Endothelial cell of umbilical vein (primary cell): Measurements from ENCODE around the gene CCSER1. TPM values are rescaled to one million over a fixed set of nuclear protein-coding genes. Genes with fewer than 3 reads are reported as not detected.

Experiments used
- BruUV-seq: library from RNA; stranded (reverse); fragments of 400-500 nt; replicated peaks from 2 replicates; lab custom pipeline; 2021; lab: Mats Ljungman, UMichigan
- CTCF ChIA-PET: fragments of 300-600, 350-600 bp; sonication (Branson Sonifier 250); formaldehyde crosslinking; loops from one replicate; lab custom pipeline; 2021; ENCODE audit warnings: antibody characterized with exemption, inconsistent platforms; lab: Charles Lee
- POLR2A ChIA-PET: fragments of 300-600, 350-600 bp; sonication (Branson Sonifier 250); formaldehyde crosslinking; loops from one replicate; lab custom pipeline; 2021; ENCODE audit warnings: antibody characterized with exemption, inconsistent platforms; lab: Charles Lee
- DNase-seq: peaks from one replicate; pipeline ENCODE4 v3.0.0-alpha.2; 2011; ENCODE audit warnings: low read depth, low spot score
- FAIRE-seq: peaks from 2 replicates; lab custom pipeline; 2011; peaks lifted over from hg19 to GRCh38; lab: Jason Lieb, UNC
- H2AFZ ChIP-seq: 2 replicates; pipeline ENCODE4 v1.6.0; 2012; ENCODE audit warnings: low read depth, low read length, control low read depth, inconsistent platforms
- H3K27ac ChIP-seq: 2 replicates; pipeline ENCODE4 v1.5.1; 2011; ENCODE audit warnings: low read depth, mild to moderate bottlenecking, control low read depth, low read length, moderate library complexity; ENCODE audit not compliant: insufficient read depth
- H3K27me3 ChIP-seq, 2 experiments: 2 replicates each; pipeline versions ENCODE4 v1.6.0 to v1.6.1; 2011; ENCODE audit warnings: low read length in 2 of 2, mixed read lengths in 1 of 2; ENCODE audit not compliant: control insufficient read depth in 2 of 2, insufficient read depth in 2 of 2
- H3K36me3 ChIP-seq, 2 experiments: 2 replicates in 1 of 2; 3 replicates in 1 of 2; pipeline ENCODE4 v1.5.1; 2011; ENCODE audit warnings: low read length in 2 of 2, mild to moderate bottlenecking in 1 of 2, moderate library complexity in 1 of 2; ENCODE audit not compliant: control insufficient read depth in 2 of 2, insufficient read depth in 2 of 2; ENCODE audit errors: extremely low read depth in 1 of 2
- H3K4me1 ChIP-seq: 3 replicates; pipeline ENCODE4 v1.5.1; 2011; ENCODE audit warnings: mild to moderate bottlenecking, low read length; ENCODE audit not compliant: control insufficient read depth, insufficient read depth; ENCODE audit errors: extremely low read depth
- H3K4me2 ChIP-seq: 2 replicates; pipeline ENCODE4 v1.6.1; 2011; ENCODE audit warnings: low read length, control low read depth, mixed read lengths; ENCODE audit not compliant: insufficient read depth
- H3K4me3 ChIP-seq, 3 experiments: fragments of 200-600 bp in 1 of 3; sonication (generic), shearing (Covaris generic) in 1 of 3; replicated peaks in 1 of 3; 2 replicates each; pipeline ENCODE4 v1.5.1; 2011 to 2016; ENCODE audit warnings: control low read depth in 3 of 3, low read length in 3 of 3, mild to moderate bottlenecking in 2 of 3, inconsistent platforms in 1 of 3, low read depth in 1 of 3, moderate library complexity in 1 of 3; ENCODE audit not compliant: insufficient read depth in 1 of 3
- H3K79me2 ChIP-seq: 2 replicates; pipeline ENCODE4 v1.6.0; 2012; ENCODE audit warnings: low read length, inconsistent platforms; ENCODE audit not compliant: control insufficient read depth, insufficient read depth
- H3K9ac ChIP-seq: replicated peaks from 2 replicates; pipeline ENCODE3; 2011; ENCODE audit warnings: low read length, control low read depth; ENCODE audit not compliant: insufficient read depth; ENCODE audit errors: extremely low read depth
- H3K9me1 ChIP-seq: replicated peaks from 3 replicates; pipeline ENCODE4 v1.6.0; 2011; ENCODE audit warnings: mild to moderate bottlenecking, low read length; ENCODE audit not compliant: control insufficient read depth, insufficient read depth; ENCODE audit errors: extremely low read depth
- H3K9me3 ChIP-seq: replicated peaks from 2 replicates; pipeline ENCODE4 v1.5.1; 2012; ENCODE audit warnings: low read length, inconsistent platforms; ENCODE audit not compliant: control insufficient read depth, insufficient read depth
- H4K20me1 ChIP-seq: replicated peaks from 2 replicates; pipeline ENCODE3; 2011; ENCODE audit warnings: mild to moderate bottlenecking, low read length; ENCODE audit not compliant: control insufficient read depth, insufficient read depth; ENCODE audit errors: extremely low read depth
- CTCF ChIP-seq, 2 donors: IDR thresholded peaks; 1 replicate in 1 of 2; 2 replicates in 1 of 2; pipeline ENCODE4 v1.5.1; 2011; ENCODE audit warnings: low read length in 2 of 2, mild to moderate bottlenecking in 2 of 2, moderate library complexity in 2 of 2, control low read depth in 1 of 2, inconsistent platforms in 1 of 2, low read depth in 1 of 2; ENCODE audit not compliant: insufficient read depth in 1 of 2; ENCODE audit errors: extremely low read depth in 1 of 2
- EZH2 ChIP-seq: IDR thresholded peaks from 2 replicates; pipeline ENCODE4 v1.6.1; 2012; ENCODE audit warnings: borderline replicate concordance, low read depth, mild to moderate bottlenecking, moderate library complexity, low read length, inconsistent platforms; ENCODE audit not compliant: severe bottlenecking
- FOS ChIP-seq: IDR thresholded peaks from 2 replicates; pipeline ENCODE4 v1.6.1; 2011; ENCODE audit warnings: mild to moderate bottlenecking, low read length, moderate library complexity, borderline replicate concordance; ENCODE audit not compliant: insufficient read depth
- JUN ChIP-seq: IDR thresholded peaks from 2 replicates; pipeline ENCODE4 v1.6.1; 2011; ENCODE audit warnings: borderline replicate concordance, low read depth; ENCODE audit not compliant: insufficient read length, insufficient read depth
- POLR2A ChIP-seq: IDR thresholded peaks from 2 replicates; pipeline ENCODE4 v1.6.1; 2012; ENCODE audit warnings: low read depth, mild to moderate bottlenecking, control low read depth, low read length
- POLR2AphosphoS5 ChIP-seq: IDR thresholded peaks from 2 replicates; pipeline ENCODE4 v1.6.1; 2012; ENCODE audit warnings: low read depth, mild to moderate bottlenecking, control low read depth, low read length, moderate library complexity; ENCODE audit not compliant: insufficient read depth
- dilution Hi-C: fragments of 300-500 bp; cut with MboI; formaldehyde crosslinking; loops from one replicate; pipeline ENCODE4 v1.15.0; 2019; ENCODE audit warnings: low sequenced_read_pairs; ENCODE audit not compliant: extremely low pct_ligation_motif_present
- intact Hi-C: fragments of 100-400 bp; cut with micrococcal nuclease; formaldehyde crosslinking; loops from one replicate; pipeline ENCODE4 v1.10.0; 2022
- polyA plus RNA-seq, 4 experiments: library from polyadenylated mRNA; depleted of rRNA in 3 of 4; stranded (reverse) in 3 of 4; unstranded in 1 of 4; fragments of >200 nt; gene quantifications; 2 replicates each; pipeline versions ENCODE4 v1.2.1 to v1.2.3, GENCODE V29; 2011 to 2012; ENCODE audit warnings: missing spikeins in 1 of 4
- total RNA-seq: library from RNA; stranded (reverse); gene quantifications from 2 replicates; pipeline ENCODE4 v1.2.3, GENCODE V29; 2021
- TF ChIP-seq, protein P1 (sequence below): IDR thresholded peaks from 2 replicates; pipeline ENCODE4 v1.6.1; 2011; ENCODE audit not compliant: insufficient read depth, insufficient read length

Gene CCSER1
- total and polyA plus RNA-seq, 2 donors (not counting 3 experiments of a cell fraction or from before 2014, with no cell fraction given): 0.11 to 1.8 TPM

DNA sequence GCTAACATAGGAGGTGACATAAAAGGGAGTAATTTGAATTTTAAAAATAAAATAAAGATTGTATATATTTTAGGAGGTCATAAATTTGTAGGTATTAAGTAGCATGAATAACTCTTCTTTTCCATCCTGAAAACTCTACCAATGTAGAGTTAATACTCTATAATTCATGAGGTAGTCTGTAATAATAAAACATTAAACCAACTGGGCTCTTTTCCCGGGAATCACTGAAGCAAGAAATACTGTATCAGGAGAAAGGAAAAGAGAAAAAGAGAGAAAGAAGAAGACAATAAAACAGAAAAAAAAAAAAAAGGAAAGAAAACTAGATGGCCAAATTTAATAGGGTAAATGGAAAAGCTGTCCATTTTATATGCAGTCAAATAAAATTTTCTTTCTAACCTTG is 984.4 kb downstream of the CCSER1 start:
- Histone ChIP-seq H3K9ac (no peak overlapping the region), H3K36me3 (no peaks in the 10 kb centered on the region), H3K9me3 (no peaks in the 10 kb centered on the region), H4K20me1 (no peaks in the 10 kb centered on the region), H3K27ac (no peak overlapping the region), H2AFZ (no peak overlapping the region), H3K4me2 (no peak overlapping the region), H3K4me1 (no peaks in the 10 kb centered on the region), H3K27me3 (no peaks in the 10 kb centered on the region), H3K9me1 (no peaks in the 10 kb centered on the region), H3K4me3 (no peak overlapping the region), H3K79me2 (no peaks in the 10 kb centered on the region)
- ChIA-PET POLR2A (interaction anchor here (0.7 kb wide), 1 partner anchor 765 kb away, joined by 4 read pairs; no protein-coding TSS in a partner anchor), CTCF (interaction anchor here (0.8 to 3.8 kb wide), 4 partner anchors 9 to 1276 kb away, joined by 3 to 45 read pairs (median 5); no protein-coding TSS in a partner anchor)
- intact Hi-C loops (loop anchor here (5.0 kb wide), 1 partner anchor 794 kb away; no protein-coding TSS in a partner anchor), dilution Hi-C loops (no loop called here)
- FAIRE-seq: no peak
- BruUV-seq: no TSS peak
- no peak for DNase-seq
- TF ChIP-seq POLR2AphosphoS5 (no peak), EZH2 (no peak), CTCF (IDR thresholded peaks at IDR 0.05; ENCODE audit: extremely low read depth in 1 of 2, insufficient read depth in 1 of 2, low read depth in 1 of 2, low read length in 2 of 2) (no peak), FOS (no peak), POLR2A (no peak), JUN (no peak)
- TF ChIP-seq, protein P1, sequence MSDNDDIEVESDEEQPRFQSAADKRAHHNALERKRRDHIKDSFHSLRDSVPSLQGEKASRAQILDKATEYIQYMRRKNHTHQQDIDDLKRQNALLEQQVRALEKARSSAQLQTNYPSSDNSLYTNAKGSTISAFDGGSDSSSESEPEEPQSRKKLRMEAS: no peak
